Epithelial cell of proximal tubule (primary cell): ENCODE measurements around the gene ARSK. TPM values are rescaled to one million over a fixed set of nuclear protein-coding genes. Genes with fewer than 3 reads are reported as not detected.

Experiments used
- total RNA-seq: library from RNA; depleted of rRNA; stranded (reverse); fragments of >200 nt; gene quantifications from 2 replicates; pipeline ENCODE4 v1.2.3, GENCODE V29; 2015

ARSK gene
- total RNA-seq, 1 donor from 2014 or later: 8.7 TPM

Other genes with a start within 250 kb of the ARSK start
- gene FAM81B, start 163.7 kb upstream of the ARSK start, total RNA-seq: not detected in 2 replicates
- 39.8 and 43.5 TPM in 2 replicates for gene SKIC3, start 124 bp upstream of the ARSK start, total RNA-seq
- 0.58 TPM in 1 of 2 replicates, not detected in the other for gene GPR150, start 65.0 kb downstream of the ARSK start, total RNA-seq
- 0.52 and 2.7 TPM in 2 replicates for gene RFESD, start 91.7 kb downstream of the ARSK start, total RNA-seq
- gene SPATA9, start 127.9 kb downstream of the ARSK start, total RNA-seq: 0.36 TPM in 1 of 2 replicates, not detected in the other
- gene RHOBTB3, start 176.2 kb downstream of the ARSK start, total RNA-seq: 39.9 and 86.4 TPM in 2 replicates